Retina (tissue), 1 donor: Measurements from ENCODE around the gene SCFD2.
"Not testable (repeated sequence)": the region's sequence is repeated elsewhere in the genome, so short reads cannot be mapped to it uniquely, and the experiment has no call there.

ENCODE experiments used
- DNase-seq: peaks from one replicate; pipeline ENCODE4 v3.0.0-alpha.2; 2016

Gene SCFD2

DNA sequence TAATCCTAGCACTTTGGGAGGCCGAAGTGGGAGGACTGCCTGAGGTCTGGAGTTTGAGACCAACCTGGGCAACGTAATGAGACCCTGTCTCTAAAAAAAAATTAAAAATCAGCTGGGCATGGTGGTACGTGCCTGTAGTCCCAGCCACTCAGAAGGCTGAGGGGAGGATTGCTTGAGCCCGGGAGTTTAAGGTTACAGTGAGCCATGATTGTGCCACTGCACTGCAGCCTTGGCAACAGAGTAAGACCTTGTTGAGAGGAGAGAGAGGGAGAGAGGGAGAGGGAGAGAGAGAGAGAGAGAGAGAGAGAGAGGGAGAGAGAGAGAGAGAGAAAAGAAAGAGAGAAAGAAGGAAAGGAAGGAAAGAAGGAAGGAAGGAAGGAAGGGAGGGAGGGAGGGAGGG is 358.8 kb downstream of the SCFD2 start:
- DNase-seq, result no peak

DNA sequence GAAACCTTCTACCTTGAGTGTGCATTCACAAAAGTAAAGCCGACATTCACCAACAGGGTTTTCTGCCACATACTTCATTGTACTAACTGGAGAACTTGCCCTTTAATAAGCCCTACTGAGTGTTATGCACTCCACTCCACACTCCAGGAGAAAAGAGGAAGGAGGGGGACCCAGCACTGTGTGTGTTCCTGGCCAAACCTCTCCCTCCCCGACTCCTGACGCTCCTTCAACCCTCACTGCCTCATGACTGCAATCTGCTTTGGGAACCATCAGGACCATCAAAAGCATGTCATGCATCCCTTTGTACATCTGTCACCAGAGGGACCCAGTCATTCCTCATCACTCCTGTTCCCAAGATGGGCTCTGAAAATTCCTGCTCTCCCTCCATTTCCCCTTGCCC is 360.1 kb downstream of the SCFD2 start:
- DNase-seq, result no peak

DNA sequence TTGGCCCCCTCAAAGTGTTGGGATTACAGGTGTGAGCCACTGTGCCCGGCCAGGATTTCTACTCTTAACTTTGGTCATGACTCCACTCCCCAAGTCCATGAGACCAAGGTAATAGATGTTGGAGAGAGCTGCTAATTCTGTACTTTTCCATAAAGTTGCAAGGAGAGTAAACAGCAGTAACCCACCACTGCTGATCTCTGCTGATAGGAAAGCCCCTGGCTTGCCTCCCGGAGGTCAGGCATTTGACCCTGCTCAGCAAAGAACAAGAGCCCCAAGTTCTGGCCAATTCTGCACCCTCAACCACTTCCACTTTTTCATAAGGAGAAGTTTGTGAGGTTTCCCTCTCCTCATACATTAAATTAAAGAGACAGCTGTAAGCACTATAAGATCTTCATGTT is 360.7 kb downstream of the SCFD2 start:
- DNase-seq, result no peak

DNA sequence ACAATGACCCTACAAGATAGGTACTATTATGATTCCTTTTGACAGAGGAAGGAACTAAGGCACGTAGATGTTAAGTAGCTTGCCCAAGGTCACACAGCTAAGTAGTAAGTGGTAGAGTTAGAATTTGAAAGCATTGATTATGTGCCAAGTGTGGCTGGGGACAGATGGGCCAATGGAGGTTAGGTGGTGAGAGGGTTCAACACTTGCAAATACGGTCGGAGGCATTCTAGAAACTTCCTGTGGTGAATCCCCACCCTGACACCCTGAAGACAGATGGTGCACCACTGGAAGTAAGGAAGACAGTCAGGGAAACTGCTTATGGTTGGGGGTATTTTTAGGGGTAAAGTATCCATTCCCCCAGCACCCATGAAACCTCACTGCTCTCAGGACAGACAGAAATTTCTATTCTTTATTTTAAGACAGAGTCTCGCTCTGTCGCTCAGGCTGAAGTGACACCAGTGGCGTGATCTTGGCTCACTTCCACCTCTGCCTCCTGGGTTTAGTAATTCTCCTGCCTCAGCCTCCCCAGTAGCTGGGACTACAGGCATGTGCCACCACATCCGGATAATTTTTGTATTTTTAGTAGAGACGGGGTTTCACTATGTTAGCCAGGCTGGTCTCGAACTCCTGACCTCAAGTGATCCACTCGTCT is 361.2 kb downstream of the SCFD2 start:
- no peak for DNase-seq

DNA sequence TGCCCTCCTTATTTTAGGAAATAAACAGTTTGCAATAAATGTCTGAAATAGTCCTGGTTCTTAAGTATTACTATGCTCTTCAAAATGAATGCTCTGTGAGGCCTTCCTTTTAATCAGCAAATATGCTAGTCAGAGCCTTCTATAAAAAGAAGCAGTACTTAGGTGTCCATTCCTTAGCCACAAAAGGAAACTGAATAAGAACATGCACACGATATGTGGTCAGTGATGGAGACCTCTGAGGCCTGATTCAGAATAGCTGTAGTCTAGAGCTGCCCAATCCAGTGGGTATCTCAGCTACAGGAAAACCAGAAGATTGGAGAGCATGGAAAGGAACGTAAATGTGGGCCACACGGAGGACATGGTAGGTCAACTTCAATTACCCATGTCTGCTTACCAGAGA is 361.9 kb downstream of the SCFD2 start:
- no peak for DNase-seq

DNA sequence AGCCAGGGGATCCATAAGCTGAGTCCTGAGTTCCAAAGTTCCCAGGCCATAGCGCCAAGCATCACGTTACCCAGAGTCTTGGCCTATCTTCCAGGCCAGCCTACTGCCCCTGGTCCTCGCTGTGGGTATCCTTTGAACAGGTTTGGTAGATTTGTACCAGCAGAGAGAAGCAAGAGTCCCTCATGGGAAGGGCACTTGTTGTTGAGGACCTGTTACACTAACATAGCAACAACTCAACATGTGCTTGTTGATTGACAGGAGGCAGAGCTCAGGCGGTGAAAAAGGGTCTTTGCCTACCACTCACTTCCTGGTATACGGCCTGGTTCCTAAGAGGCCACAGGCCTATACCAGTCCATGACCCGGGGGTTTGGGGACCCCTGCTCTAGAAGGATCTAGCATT is 365.3 kb downstream of the SCFD2 start:
- no peak for DNase-seq

DNA sequence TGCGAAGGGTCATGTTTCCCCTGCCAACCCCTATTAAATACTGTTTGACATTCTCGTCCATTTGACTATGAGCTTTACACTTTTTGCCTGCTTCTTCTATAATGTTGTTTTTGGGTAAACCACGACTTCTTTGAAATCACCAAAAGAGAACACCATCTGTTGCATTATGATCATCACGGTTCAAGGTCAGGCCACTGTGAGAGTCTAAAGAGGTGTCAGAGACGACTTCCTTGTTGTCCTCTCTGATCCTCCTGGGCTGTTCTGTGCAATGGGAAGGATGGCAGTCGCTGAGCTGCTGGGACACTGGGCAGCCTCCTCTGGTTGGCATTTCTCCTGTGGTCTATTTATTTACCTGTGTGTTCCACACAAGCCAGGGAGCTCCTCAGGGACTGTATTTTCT is 366.2 kb downstream of the SCFD2 start:
- DNase-seq, result no peak

GRCh38 chr4:52998413-52998812 is 367.4 kb downstream of the SCFD2 start:
- no peak for DNase-seq

DNA sequence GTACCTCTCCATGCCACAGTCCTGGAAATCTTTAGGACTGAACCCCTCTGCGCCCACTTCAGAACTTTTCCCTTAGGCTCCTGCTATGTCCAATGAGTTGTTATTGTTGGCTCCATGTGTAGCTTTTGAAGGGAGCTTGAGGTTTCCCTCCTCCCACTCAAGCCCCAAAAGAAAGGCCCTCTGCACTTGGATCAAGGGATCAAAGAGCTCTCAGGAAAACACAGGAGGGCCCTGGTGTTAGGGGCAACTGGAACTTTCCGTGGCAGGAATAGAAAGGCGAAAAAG is 368.8 kb downstream of the SCFD2 start:
- DNase-seq, result no peak

DNA sequence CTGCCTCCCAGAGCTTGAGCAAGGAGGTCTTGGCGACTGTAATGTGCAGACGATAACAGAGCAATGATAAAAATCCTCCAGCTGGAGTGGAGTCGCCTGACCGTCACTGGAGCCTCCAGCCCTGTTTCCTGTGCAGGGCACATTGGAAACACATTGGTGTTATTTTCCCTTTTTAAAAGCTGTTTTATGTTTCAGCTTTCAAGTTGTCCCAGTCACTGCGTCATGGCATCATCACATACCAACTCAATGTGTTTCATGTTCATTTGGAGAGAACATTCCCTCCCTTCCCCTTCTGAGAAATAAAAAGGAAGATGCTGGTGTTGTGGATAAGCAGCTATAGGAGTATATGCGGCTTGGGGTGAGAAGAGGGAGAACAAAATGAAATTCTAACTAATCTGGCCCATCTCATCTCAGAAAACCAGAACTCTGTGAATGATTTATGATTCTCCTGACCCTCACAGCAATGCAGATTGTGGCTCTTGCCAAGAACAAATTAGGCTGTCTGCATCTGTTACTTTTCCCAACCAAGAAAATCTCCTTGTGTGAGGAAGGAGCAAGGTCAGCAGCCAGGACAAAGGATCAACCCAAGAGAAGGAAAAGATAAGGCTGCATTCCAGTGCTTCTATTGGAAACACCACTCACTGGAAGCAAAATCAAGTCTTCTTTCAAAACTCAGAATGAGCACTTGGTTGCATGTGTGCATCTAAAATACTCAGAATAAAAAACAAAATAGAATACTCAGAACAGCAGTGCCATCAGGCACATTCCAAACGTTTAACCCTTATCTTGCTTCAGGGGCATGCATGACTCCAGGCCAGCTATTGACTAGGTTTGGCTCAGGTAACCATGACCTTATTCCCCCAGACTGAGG is 369.4 kb downstream of the SCFD2 start:
- DNase-seq, result no peak

GRCh38 chr4:52995360-52996030 is 370.4 kb downstream of the SCFD2 start:
- DNase-seq, result no peak

DNA sequence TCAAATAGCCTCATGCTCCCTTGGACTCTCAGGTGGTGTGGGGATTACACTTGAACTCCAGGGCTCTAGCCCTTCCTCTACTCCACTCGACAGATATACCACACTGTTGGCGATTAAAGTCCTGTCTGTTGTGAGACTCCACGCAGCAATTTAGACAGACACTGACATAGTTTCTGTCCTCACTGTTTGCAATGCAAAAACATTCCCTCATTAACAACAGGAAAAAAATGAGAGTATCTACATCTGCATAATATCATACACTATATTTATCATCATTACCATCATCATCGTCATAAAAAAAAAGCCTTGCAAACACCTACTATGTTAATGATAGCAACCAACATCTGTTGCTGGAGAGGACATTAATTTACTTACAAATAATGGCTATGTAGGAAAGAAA is 371.3 kb downstream of the SCFD2 start:
- DNase-seq, result no peak

GRCh38 chr4:52993771-52994170 is 372.1 kb downstream of the SCFD2 start:
- DNase-seq, result no peak

DNA sequence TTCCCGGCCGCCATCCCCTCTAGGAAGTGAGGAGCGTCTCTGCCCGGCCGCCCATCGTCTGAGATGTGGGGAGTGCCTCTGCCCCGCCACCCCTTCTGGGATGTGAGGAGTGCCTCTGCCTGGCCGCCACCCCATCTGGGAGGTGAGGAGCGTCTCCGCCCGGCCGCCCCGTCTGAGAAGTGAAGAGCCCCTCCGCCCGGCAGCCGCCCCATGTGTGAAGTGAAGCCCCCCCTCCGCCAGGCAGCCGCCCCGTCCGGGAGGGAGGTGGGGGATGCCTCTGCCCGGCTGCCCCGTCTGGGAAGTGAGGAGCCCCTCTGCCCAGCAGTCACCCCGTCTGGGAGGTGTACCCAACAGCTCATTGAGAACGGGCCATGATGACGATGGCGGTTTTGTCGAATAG is 373.3 kb downstream of the SCFD2 start:
- DNase-seq, result not testable (repeated sequence)

DNA sequence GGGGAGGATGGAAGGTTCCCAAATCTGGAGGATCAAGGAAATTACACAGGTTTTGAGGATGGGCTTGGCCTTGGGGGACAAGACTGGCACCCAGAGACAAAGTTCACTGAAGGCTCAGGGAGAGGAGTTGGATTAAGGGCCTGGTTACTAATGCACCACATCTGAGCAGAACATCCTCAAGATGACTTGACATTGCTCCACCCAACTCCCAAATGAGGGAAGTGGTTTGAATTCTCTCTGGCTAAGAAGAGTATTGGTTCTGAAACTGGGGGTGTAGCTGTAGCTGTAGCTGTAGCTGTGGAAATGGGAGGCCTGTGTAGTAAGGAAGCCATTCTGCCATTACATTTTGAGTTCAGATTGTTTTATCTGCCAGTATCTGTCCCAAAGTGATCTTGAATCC is 374.4 kb downstream of the SCFD2 start:
- no peak for DNase-seq

GRCh38 chr4:52990706-52991105 is 375.2 kb downstream of the SCFD2 start:
- DNase-seq, result no peak

GRCh38 chr4:52989865-52990264 is 376.0 kb downstream of the SCFD2 start:
- DNase-seq, result no peak

DNA sequence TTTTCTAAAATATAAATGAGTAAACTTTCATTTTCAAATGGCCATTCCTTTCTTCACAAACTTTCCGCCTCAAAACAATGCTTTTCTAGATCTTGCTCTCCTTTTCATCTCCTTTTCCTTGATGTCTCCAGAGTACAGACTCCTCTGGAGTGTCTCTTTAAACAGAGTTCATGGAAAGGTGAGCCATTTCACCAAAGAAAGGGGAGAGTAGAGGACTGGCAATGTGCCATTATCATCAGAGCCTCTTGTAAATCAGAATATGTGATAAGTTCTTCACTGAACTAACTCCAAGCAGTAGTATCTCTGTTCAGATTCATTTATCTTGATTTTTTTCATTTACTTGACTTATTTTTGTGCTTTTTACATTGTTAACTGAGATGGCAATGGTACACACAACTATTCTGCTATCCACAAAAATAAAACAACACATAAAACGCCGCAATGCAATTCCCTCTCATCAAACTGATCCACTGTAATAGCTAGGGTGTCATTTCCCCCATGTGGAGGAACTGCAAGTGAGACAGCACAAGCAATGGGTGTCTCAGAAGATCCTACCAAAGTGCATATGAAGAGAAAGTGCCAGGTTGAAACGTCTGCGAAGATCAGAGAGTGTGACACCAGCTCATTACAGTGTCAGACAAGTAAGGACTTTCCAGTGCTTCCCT is 378.3 kb downstream of the SCFD2 start:
- DNase-seq, result no peak

GRCh38 chr4:52984462-52984881 is 381.4 kb downstream of the SCFD2 start:
- DNase-seq, result no peak

DNA sequence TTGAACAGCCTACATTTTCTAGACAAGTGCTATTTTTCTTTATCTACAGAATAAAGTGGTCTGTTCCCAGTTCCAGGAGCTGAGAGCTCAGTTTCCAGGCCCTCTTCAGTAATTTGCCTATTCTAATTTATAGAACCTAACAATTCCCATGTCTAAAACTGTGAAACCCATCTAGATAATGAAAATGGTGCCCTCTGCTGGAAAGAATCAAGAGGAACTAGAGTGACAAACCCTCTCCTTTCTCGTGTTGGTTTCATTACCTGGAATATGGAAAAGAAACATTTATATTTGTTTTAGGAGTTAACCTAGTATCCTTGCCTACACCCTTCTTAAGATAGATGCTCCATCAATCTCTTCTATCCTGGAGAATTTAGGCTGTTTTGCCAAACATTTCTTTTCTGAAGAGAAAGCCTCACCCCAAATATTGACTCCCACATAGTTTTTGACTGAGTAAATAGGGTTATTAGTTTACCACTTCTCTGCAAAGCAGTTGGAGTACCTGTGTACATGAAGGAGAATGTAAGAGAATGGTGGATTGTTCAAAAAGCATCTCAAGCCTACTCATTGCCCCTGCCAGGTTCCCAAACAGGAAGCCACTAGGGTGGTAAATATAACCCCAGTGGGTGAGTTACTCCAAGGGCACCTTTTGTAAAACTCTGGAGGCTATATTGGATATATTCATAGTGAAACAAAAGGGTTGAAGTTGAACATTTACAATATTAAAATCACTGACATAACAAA is 382.1 kb downstream of the SCFD2 start:
- peak; percentile 49 for DNase-seq

GRCh38 chr4:52982946-52983340 is 382.9 kb downstream of the SCFD2 start:
- no peak for DNase-seq

- peak; percentile 52 for DNase-seq
These were observed 383.5 kb downstream of the SCFD2 start for GRCh38 chr4:52982255-52982945.
